HG02938 (cell line): ENCODE measurements around the gene ATPAF2.

Source experiments
- ATAC-seq: cut with Tn5 transposase; IDR thresholded peaks from one replicate; pipeline ENCODE4 v1.9.1; 2021; ENCODE audit warnings: mild to moderate bottlenecking, moderate library complexity; ENCODE audit not compliant: unreplicated experiment

The ATPAF2 gene

GRCh38 chr17:18040261-18040858, 1.4 kb upstream of the ATPAF2 start:
- ATAC-seq: no peak

GRCh38 chr17:18039535-18040260, 730 bp upstream of the ATPAF2 start:
- ATAC-seq: peak; percentile 21

GRCh38 chr17:18038149-18038850, 668 bp downstream of the ATPAF2 start:
- peak; percentile 2 for ATAC-seq

GRCh38 chr17:18037486-18037885, 1.5 kb downstream of the ATPAF2 start:
- ATAC-seq: no peak

GRCh38 chr17:18035704-18036103, 3.3 kb downstream of the ATPAF2 start:
- no peak for ATAC-seq

GRCh38 chr17:18033442-18034099, 5.4 kb downstream of the ATPAF2 start:
- ATAC-seq: peak; percentile 68

- no peak for ATAC-seq
These were observed 7.0 kb downstream of the ATPAF2 start for GRCh38 chr17:18031955-18032354.

- ATAC-seq: no peak
These were observed 9.9 kb downstream of the ATPAF2 start for GRCh38 chr17:18028952-18029540.

- ATAC-seq: no peak
These were observed 10.6 kb downstream of the ATPAF2 start for GRCh38 chr17:18028114-18028951.

GRCh38 chr17:18027280-18027679, 11.7 kb downstream of the ATPAF2 start:
- ATAC-seq: no peak

GRCh38 chr17:18025945-18026776, 12.8 kb downstream of the ATPAF2 start:
- no peak for ATAC-seq

- ATAC-seq: no peak
These were observed 13.6 kb downstream of the ATPAF2 start for GRCh38 chr17:18025241-18025944.

GRCh38 chr17:18021372-18021771, 17.6 kb downstream of the ATPAF2 start:
- no peak for ATAC-seq

- ATAC-seq: no peak
These were observed 18.0 kb downstream of the ATPAF2 start for GRCh38 chr17:18020971-18021370.

GRCh38 chr17:18019838-18020154, 19.2 kb downstream of the ATPAF2 start:
- no peak for ATAC-seq

GRCh38 chr17:18018411-18018921, 20.5 kb downstream of the ATPAF2 start:
- ATAC-seq: no peak

GRCh38 chr17:18017958-18018357, 21.0 kb downstream of the ATPAF2 start:
- ATAC-seq: no peak

- no peak for ATAC-seq
These were observed 22.5 kb downstream of the ATPAF2 start for GRCh38 chr17:18016426-18016825.

- no peak for ATAC-seq
These were observed 23.4 kb downstream of the ATPAF2 start for GRCh38 chr17:18015593-18015992.
